GM23338 (cell line): ENCODE data around the gene ACAN. TPM values are rescaled to one million over a fixed set of nuclear protein-coding genes. Genes with fewer than 3 reads are reported as not detected.

Source experiments
- ATAC-seq: fragments of 200-7000 bp; cut with Tn5 transposase; 3 replicates; pipeline ENCODE4 v1.9.1; 2020
- DNase-seq: peaks from one replicate; pipeline ENCODE4 v3.0.0-alpha.2; 2015; ENCODE audit warnings: low spot score
- H2AFZ ChIP-seq: fragments of 200-600 bp; sonication (generic); 2 replicates; pipeline ENCODE4 v1.8.0; 2016; ENCODE audit warnings: antibody characterized with exemption, mild to moderate bottlenecking, moderate library complexity
- H3F3A ChIP-seq: fragments of 200-600 bp; sonication (generic); replicated peaks from 2 replicates; pipeline ENCODE4 v1.8.0; 2017; ENCODE audit warnings: antibody characterized with exemption, mixed run types, low read depth
- H3K27ac ChIP-seq: fragments of 200-600 bp; sonication (generic); 2 replicates; pipeline ENCODE4 v1.6.1; 2016; ENCODE audit warnings: low read depth
- H3K27me3 ChIP-seq: fragments of 200-600 bp; sonication (generic); 2 replicates; pipeline ENCODE4 v1.8.0; 2016; ENCODE audit warnings: mild to moderate bottlenecking, mixed run types, moderate library complexity; ENCODE audit not compliant: insufficient read depth
- H3K36me3 ChIP-seq: fragments of 200-600 bp; sonication (generic); 2 replicates; pipeline ENCODE4 v1.8.0; 2016; ENCODE audit warnings: mild to moderate bottlenecking; ENCODE audit not compliant: insufficient read depth
- H3K4me1 ChIP-seq: fragments of 200-600 bp; sonication (generic); 2 replicates; pipeline ENCODE4 v1.8.0; 2016; ENCODE audit warnings: mild to moderate bottlenecking, moderate library complexity; ENCODE audit not compliant: insufficient read depth
- H3K4me2 ChIP-seq: fragments of 200-600 bp; sonication (generic); 2 replicates; pipeline ENCODE4 v1.7.1; 2017; ENCODE audit warnings: mixed run types
- H3K4me3 ChIP-seq: fragments of 200-600 bp; sonication (generic); 2 replicates; pipeline ENCODE4 v1.6.1; 2016; ENCODE audit warnings: mixed run types
- H3K79me2 ChIP-seq: fragments of 200-600 bp; sonication (generic); replicated peaks from 2 replicates; pipeline ENCODE4 v1.8.0; 2017; ENCODE audit warnings: mild to moderate bottlenecking; ENCODE audit not compliant: insufficient read depth
- H3K9me2 ChIP-seq: fragments of 200-600 bp; sonication (generic); 2 replicates; pipeline ENCODE4 v1.8.0; 2017; ENCODE audit not compliant: insufficient read depth
- H4K20me1 ChIP-seq: fragments of 200-600 bp; sonication (generic); replicated peaks from 2 replicates; pipeline ENCODE4 v1.8.0; 2017; ENCODE audit warnings: mild to moderate bottlenecking; ENCODE audit not compliant: insufficient read depth
- H3K27ac Mint-ChIP-seq: 2 replicates; pipeline ENCODE4 v1.8.0; 2020; ENCODE audit warnings: inconsistent platforms, mild to moderate bottlenecking, moderate library complexity, mixed read lengths
- H3K27me3 Mint-ChIP-seq: 3 replicates; pipeline ENCODE4 v1.8.0; 2022; ENCODE audit warnings: low read depth, mild to moderate bottlenecking, moderate library complexity, mixed read lengths, inconsistent platforms; ENCODE audit not compliant: insufficient read depth, poor library complexity
- H3K36me3 Mint-ChIP-seq: 3 replicates; pipeline ENCODE4 v1.8.0; 2021; ENCODE audit warnings: low read depth, mild to moderate bottlenecking, inconsistent platforms, moderate library complexity, mixed read lengths
- H3K4me1 Mint-ChIP-seq: 3 replicates; pipeline ENCODE4 v1.8.0; 2020; ENCODE audit warnings: mild to moderate bottlenecking, inconsistent platforms, mixed read lengths
- H3K4me3 Mint-ChIP-seq: 3 replicates; pipeline ENCODE4 v1.8.0; 2021; ENCODE audit warnings: moderate library complexity, mild to moderate bottlenecking, inconsistent platforms, mixed read lengths
- H3K9me3 Mint-ChIP-seq: 3 replicates; pipeline ENCODE4 v1.8.0; 2020; ENCODE audit warnings: moderate library complexity, mild to moderate bottlenecking, inconsistent platforms, mixed read lengths
- CREB1 ChIP-seq: fragments of 250-450 bp; sonication (Bioruptor Pico); IDR thresholded peaks from 2 replicates; pipeline ENCODE4 v1.5.0; 2020; ENCODE audit warnings: low read depth, mild to moderate bottlenecking, moderate library complexity
- EZH2phosphoT487 ChIP-seq: fragments of 200-600 bp; sonication (generic); IDR thresholded peaks from one replicate; pipeline ENCODE4 v1.8.1; 2018; ENCODE audit warnings: antibody characterized with exemption; ENCODE audit not compliant: unreplicated experiment
- NANOG ChIP-seq: IDR thresholded peaks from 2 replicates; pipeline ENCODE4 v1.6.1; 2016; ENCODE audit warnings: antibody characterized with exemption, borderline replicate concordance
- POLR2AphosphoS5 ChIP-seq: IDR thresholded peaks from 2 replicates; pipeline ENCODE4 v1.6.1; 2016; ENCODE audit warnings: antibody characterized with exemption, low read depth
- ZNF114 ChIP-seq: fragments of 250-450 bp; sonication (Bioruptor Pico); IDR thresholded peaks from 2 replicates; pipeline ENCODE4 v1.5.0; 2020; ENCODE audit warnings: mild to moderate bottlenecking, moderate library complexity
- ZNF331 ChIP-seq: fragments of 250-450 bp; sonication (Bioruptor Pico); IDR thresholded peaks from 2 replicates; pipeline ENCODE4 v1.5.0; 2020; ENCODE audit warnings: low read depth, mild to moderate bottlenecking, moderate library complexity
- polyA plus RNA-seq: library from polyadenylated mRNA; unstranded; fragments of >200 nt; fragmentation: Nextera tagmentation; extraction: Ambion mirVana; gene quantifications from 2 replicates; pipeline ENCODE4 v1.2.1, GENCODE V29; 2016
- total RNA-seq: library from RNA; depleted of rRNA; stranded (reverse); fragments of >200 nt; shearing (Covaris generic); gene quantifications from 2 replicates; pipeline ENCODE4 v1.2.3, GENCODE V29; 2014
- TF ChIP-seq, protein P1 (sequence below): IDR thresholded peaks from one replicate; pipeline ENCODE4 v1.6.1; 2018; ENCODE audit warnings: antibody characterized with exemption; ENCODE audit not compliant: unreplicated experiment
- TF ChIP-seq, protein P2 (sequence below): fragments of 250-450 bp; sonication (Bioruptor Pico); IDR thresholded peaks from 2 replicates; pipeline ENCODE4 v1.5.0; 2020; ENCODE audit warnings: mild to moderate bottlenecking, moderate library complexity
- TF ChIP-seq, protein P3 (sequence below), 2 experiments: fragments of 200-600 bp in 1 of 2; sonication (generic) in 1 of 2; conservative IDR thresholded peaks; 2 replicates each; pipeline versions ENCODE4 v1.5.1 to v1.6.1; 2016 to 2017; ENCODE audit warnings: antibody characterized with exemption in 2 of 2, low read depth in 2 of 2, mild to moderate bottlenecking in 2 of 2, moderate library complexity in 1 of 2

The ACAN gene
- total and polyA plus RNA-seq, 2 experiments from 2014 or later = 2.5 to 4.9 TPM

DNA sequence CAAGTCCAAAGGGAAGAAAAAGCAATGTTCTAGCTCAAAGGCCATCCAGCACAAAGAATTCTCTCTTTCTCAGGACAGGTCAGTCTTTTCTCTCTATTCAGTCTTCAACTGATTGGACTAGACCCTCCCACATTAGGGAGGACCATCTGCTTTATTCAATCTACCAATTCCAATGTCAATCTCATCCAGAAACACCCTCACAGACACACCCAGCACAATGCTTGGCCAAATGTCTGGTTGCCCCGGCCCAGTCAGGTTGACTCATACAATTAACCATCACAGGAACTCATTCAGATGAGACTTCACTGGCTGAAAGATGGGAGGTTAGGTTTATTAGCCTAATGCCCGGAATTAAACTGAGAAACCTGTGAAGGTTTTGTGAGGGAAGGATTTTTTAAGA lies 32.4 kb downstream of the ACAN start:
- H3F3A ChIP-seq = no peaks in the 10 kb centered on the region
- no peak for ATAC-seq
- H3K27me3 ChIP-seq = no peaks in the 10 kb centered on the region
- no peak overlapping the region for H3K4me2 ChIP-seq
- TF ChIP-seq ZNF114 (CRISPR knock-in tag) (no peak), ZNF331 (CRISPR knock-in tag) (no peak), EZH2phosphoT487 (no peak), NANOG (no peak), CREB1 (no peak)
- no peak overlapping the region for H3K27ac Mint-ChIP-seq
- H3K4me3 Mint-ChIP-seq = no peak overlapping the region
- H3K9me3 Mint-ChIP-seq = no peaks in the 10 kb centered on the region; the same call in 2 of the 3 replicates
- H2AFZ ChIP-seq = no peak overlapping the region
- H3K79me2 ChIP-seq = no peaks in the 10 kb centered on the region
- H3K4me1 Mint-ChIP-seq = peaks cover 3% of the 10 kb centered on the region; the same call in 2 of the 3 replicates
- H3K36me3 Mint-ChIP-seq = no peaks in the 10 kb centered on the region
- H3K27me3 Mint-ChIP-seq = peaks cover 9% of the 10 kb centered on the region
- no peak overlapping the region for H3K4me3 ChIP-seq
- H3K36me3 ChIP-seq = no peaks in the 10 kb centered on the region
- H4K20me1 ChIP-seq = no peaks in the 10 kb centered on the region
- H3K4me1 ChIP-seq = peaks cover 6% of the 10 kb centered on the region; the same call in 1 of the 2 replicates
- H3K9me2 ChIP-seq = no peaks in the 10 kb centered on the region
- no peak for DNase-seq
- H3K27ac ChIP-seq = no peak overlapping the region

DNA sequence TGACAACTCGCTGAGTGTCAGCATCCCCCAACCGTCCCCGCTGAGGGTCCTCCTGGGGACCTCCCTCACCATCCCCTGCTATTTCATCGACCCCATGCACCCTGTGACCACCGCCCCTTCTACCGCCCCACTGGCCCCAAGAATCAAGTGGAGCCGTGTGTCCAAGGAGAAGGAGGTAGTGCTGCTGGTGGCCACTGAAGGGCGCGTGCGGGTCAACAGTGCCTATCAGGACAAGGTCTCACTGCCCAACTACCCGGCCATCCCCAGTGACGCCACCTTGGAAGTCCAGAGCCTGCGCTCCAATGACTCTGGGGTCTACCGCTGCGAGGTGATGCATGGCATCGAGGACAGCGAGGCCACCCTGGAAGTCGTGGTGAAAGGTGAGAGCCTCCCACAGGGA lies 35.4 kb downstream of the ACAN start:
- H3K27me3 Mint-ChIP-seq = peaks cover 6% of the 10 kb centered on the region
- no peak overlapping the region for H3K4me3 ChIP-seq
- no peaks in the 10 kb centered on the region; the same call in 2 of the 3 replicates for H3K9me3 Mint-ChIP-seq
- TF ChIP-seq NANOG (no peak), CREB1 (no peak), POLR2AphosphoS5 (no peak)
- TF ChIP-seq, protein P1, sequence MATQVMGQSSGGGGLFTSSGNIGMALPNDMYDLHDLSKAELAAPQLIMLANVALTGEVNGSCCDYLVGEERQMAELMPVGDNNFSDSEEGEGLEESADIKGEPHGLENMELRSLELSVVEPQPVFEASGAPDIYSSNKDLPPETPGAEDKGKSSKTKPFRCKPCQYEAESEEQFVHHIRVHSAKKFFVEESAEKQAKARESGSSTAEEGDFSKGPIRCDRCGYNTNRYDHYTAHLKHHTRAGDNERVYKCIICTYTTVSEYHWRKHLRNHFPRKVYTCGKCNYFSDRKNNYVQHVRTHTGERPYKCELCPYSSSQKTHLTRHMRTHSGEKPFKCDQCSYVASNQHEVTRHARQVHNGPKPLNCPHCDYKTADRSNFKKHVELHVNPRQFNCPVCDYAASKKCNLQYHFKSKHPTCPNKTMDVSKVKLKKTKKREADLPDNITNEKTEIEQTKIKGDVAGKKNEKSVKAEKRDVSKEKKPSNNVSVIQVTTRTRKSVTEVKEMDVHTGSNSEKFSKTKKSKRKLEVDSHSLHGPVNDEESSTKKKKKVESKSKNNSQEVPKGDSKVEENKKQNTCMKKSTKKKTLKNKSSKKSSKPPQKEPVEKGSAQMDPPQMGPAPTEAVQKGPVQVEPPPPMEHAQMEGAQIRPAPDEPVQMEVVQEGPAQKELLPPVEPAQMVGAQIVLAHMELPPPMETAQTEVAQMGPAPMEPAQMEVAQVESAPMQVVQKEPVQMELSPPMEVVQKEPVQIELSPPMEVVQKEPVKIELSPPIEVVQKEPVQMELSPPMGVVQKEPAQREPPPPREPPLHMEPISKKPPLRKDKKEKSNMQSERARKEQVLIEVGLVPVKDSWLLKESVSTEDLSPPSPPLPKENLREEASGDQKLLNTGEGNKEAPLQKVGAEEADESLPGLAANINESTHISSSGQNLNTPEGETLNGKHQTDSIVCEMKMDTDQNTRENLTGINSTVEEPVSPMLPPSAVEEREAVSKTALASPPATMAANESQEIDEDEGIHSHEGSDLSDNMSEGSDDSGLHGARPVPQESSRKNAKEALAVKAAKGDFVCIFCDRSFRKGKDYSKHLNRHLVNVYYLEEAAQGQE = no peak
- TF ChIP-seq, protein P2, sequence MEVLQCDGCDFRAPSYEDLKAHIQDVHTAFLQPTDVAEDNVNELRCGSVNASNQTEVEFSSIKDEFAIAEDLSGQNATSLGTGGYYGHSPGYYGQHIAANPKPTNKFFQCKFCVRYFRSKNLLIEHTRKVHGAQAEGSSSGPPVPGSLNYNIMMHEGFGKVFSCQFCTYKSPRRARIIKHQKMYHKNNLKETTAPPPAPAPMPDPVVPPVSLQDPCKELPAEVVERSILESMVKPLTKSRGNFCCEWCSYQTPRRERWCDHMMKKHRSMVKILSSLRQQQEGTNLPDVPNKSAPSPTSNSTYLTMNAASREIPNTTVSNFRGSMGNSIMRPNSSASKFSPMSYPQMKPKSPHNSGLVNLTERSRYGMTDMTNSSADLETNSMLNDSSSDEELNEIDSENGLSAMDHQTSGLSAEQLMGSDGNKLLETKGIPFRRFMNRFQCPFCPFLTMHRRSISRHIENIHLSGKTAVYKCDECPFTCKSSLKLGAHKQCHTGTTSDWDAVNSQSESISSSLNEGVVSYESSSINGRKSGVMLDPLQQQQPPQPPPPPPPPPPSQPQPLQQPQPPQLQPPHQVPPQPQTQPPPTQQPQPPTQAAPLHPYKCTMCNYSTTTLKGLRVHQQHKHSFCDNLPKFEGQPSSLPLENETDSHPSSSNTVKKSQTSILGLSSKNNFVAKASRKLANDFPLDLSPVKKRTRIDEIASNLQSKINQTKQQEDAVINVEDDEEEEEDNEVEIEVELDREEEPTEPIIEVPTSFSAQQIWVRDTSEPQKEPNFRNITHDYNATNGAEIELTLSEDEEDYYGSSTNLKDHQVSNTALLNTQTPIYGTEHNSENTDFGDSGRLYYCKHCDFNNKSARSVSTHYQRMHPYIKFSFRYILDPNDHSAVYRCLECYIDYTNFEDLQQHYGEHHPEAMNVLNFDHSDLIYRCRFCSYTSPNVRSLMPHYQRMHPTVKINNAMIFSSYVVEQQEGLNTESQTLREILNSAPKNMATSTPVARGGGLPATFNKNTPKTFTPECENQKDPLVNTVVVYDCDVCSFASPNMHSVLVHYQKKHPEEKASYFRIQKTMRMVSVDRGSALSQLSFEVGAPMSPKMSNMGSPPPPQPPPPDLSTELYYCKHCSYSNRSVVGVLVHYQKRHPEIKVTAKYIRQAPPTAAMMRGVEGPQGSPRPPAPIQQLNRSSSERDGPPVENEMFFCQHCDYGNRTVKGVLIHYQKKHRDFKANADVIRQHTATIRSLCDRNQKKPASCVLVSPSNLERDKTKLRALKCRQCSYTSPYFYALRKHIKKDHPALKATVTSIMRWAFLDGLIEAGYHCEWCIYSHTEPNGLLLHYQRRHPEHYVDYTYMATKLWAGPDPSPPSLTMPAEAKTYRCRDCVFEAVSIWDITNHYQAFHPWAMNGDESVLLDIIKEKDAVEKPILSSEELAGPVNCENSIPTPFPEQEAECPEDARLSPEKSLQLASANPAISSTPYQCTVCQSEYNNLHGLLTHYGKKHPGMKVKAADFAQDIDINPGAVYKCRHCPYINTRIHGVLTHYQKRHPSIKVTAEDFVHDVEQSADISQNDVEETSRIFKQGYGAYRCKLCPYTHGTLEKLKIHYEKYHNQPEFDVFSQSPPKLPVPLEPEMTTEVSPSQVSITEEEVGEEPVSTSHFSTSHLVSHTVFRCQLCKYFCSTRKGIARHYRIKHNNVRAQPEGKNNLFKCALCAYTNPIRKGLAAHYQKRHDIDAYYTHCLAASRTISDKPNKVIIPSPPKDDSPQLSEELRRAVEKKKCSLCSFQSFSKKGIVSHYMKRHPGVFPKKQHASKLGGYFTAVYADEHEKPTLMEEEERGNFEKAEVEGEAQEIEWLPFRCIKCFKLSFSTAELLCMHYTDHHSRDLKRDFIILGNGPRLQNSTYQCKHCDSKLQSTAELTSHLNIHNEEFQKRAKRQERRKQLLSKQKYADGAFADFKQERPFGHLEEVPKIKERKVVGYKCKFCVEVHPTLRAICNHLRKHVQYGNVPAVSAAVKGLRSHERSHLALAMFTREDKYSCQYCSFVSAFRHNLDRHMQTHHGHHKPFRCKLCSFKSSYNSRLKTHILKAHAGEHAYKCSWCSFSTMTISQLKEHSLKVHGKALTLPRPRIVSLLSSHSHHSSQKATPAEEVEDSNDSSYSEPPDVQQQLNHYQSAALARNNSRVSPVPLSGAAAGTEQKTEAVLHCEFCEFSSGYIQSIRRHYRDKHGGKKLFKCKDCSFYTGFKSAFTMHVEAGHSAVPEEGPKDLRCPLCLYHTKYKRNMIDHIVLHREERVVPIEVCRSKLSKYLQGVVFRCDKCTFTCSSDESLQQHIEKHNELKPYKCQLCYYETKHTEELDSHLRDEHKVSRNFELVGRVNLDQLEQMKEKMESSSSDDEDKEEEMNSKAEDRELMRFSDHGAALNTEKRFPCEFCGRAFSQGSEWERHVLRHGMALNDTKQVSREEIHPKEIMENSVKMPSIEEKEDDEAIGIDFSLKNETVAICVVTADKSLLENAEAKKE (CRISPR knock-in tag) = no peak
- TF ChIP-seq, protein P3, sequence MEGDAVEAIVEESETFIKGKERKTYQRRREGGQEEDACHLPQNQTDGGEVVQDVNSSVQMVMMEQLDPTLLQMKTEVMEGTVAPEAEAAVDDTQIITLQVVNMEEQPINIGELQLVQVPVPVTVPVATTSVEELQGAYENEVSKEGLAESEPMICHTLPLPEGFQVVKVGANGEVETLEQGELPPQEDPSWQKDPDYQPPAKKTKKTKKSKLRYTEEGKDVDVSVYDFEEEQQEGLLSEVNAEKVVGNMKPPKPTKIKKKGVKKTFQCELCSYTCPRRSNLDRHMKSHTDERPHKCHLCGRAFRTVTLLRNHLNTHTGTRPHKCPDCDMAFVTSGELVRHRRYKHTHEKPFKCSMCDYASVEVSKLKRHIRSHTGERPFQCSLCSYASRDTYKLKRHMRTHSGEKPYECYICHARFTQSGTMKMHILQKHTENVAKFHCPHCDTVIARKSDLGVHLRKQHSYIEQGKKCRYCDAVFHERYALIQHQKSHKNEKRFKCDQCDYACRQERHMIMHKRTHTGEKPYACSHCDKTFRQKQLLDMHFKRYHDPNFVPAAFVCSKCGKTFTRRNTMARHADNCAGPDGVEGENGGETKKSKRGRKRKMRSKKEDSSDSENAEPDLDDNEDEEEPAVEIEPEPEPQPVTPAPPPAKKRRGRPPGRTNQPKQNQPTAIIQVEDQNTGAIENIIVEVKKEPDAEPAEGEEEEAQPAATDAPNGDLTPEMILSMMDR (conservative IDR thresholded peaks at IDR 0.05; ENCODE audit: low read depth in 2 of 2) = peak in 1 of 2 experiments; percentile 57; a peak in 2 of 4 replicates
- H3K79me2 ChIP-seq = no peaks in the 10 kb centered on the region
- no peak overlapping the region for H3K27ac ChIP-seq
- no peaks in the 10 kb centered on the region for H3K27me3 ChIP-seq
- no peaks in the 10 kb centered on the region for H4K20me1 ChIP-seq
- no peaks in the 10 kb centered on the region for H3F3A ChIP-seq
- DNase-seq (peak; percentile 39), ATAC-seq (peak; percentile 16; the same call in 2 of the 3 replicates)
- no peak overlapping the region for H3K4me3 Mint-ChIP-seq
- H3K36me3 Mint-ChIP-seq = no peaks in the 10 kb centered on the region
- peaks cover 6% of the 10 kb centered on the region; the same call in 1 of the 2 replicates for H3K4me1 ChIP-seq
- no peaks in the 10 kb centered on the region for H3K9me2 ChIP-seq
- no peaks in the 10 kb centered on the region for H3K36me3 ChIP-seq
- H3K27ac Mint-ChIP-seq = no peak overlapping the region
- H3K4me2 ChIP-seq = no peak overlapping the region
- H2AFZ ChIP-seq = no peak overlapping the region
- H3K4me1 Mint-ChIP-seq = peaks cover 3% of the 10 kb centered on the region; the same call in 2 of the 3 replicates
